Activated B cell treated with CpG ODN at 0.5 μM for 24 hours (primary cell): ENCODE results near the gene PDE9A. TPM values are rescaled to one million over a fixed set of nuclear protein-coding genes. Genes with fewer than 3 reads are reported as not detected.
"Not testable (repeated sequence)": the region's sequence is repeated elsewhere in the genome, so short reads cannot be mapped to it uniquely, and the experiment has no call there.

Source experiments
- ATAC-seq: fragments of 200-7000 bp; cut with Tn5 transposase; one replicate; pipeline ENCODE4 v1.10.0; 2021; ENCODE audit warnings: low read depth, mild to moderate bottlenecking, moderate library complexity
- CTCF ChIA-PET: fragments of 350-600 bp; sonication (Branson Sonifier 250); formaldehyde crosslinking; loops from one replicate; lab custom pipeline; 2021; ENCODE audit warnings: antibody characterized with exemption; lab: Charles Lee
- POLR2A ChIA-PET: fragments of 350-600 bp; sonication (Branson Sonifier 250); formaldehyde crosslinking; loops from one replicate; lab custom pipeline; 2021; ENCODE audit warnings: antibody characterized with exemption; lab: Charles Lee
- DNase-seq: peaks from one replicate; pipeline ENCODE4 v3.0.0; 2022
- H3K27ac Mint-ChIP-seq: one replicate; pipeline ENCODE4 v1.8.0; 2020; ENCODE audit warnings: mixed read lengths
- H3K27me3 Mint-ChIP-seq: one replicate; pipeline ENCODE4 v1.8.0; 2021; ENCODE audit warnings: mixed read lengths
- H3K36me3 Mint-ChIP-seq: one replicate; pipeline ENCODE4 v1.8.0; 2021; ENCODE audit warnings: low read depth, mixed read lengths
- H3K4me1 Mint-ChIP-seq: one replicate; pipeline ENCODE4 v1.8.0; 2021; ENCODE audit warnings: mixed read lengths
- H3K4me3 Mint-ChIP-seq: one replicate; pipeline ENCODE4 v1.8.0; 2020; ENCODE audit warnings: mild to moderate bottlenecking, mixed read lengths
- H3K9me3 Mint-ChIP-seq: one replicate; pipeline ENCODE4 v1.8.0; 2020; ENCODE audit warnings: mixed read lengths
- CTCF ChIP-seq: fragments of 200-600 bp; IDR thresholded peaks from one replicate; pipeline ENCODE4 v1.8.0; 2022; ENCODE audit warnings: antibody characterized with exemption, mild to moderate bottlenecking
- intact Hi-C: fragments of 100-400 bp; cut with micrococcal nuclease; formaldehyde crosslinking; loops from one replicate; pipeline ENCODE4 v1.15.1; 2024
- total RNA-seq: library from RNA; stranded (reverse); gene quantifications from 2 replicates; pipeline ENCODE4 v1.2.3, GENCODE V29; 2022

Gene PDE9A
- total RNA-seq, 1 donor from 2014 or later = 0.58 TPM

GRCh38 chr21:42799948-42800347 is 146.5 kb downstream of the PDE9A start:
- Mint-ChIP-seq H3K4me3 (peak overlapping the region; percentile 13), H3K4me1 (peaks cover 23% of the 10 kb centered on the region), H3K27ac (peak overlapping the region; percentile 75), H3K36me3 (no peaks in the 10 kb centered on the region), H3K27me3 (peaks cover 3% of the 10 kb centered on the region), H3K9me3 (no peaks in the 10 kb centered on the region)
- intact Hi-C loops = loop anchor here (2.0 kb wide), 1 partner anchor 15 kb away; no protein-coding TSS in a partner anchor
- ChIA-PET POLR2A (interaction anchor here (0.6 to 1.0 kb wide), 2 partner anchors 16 to 96 kb away, joined by 5 to 15 read pairs; no protein-coding TSS in a partner anchor), CTCF (no interaction called here)
- peak; percentile 44 for DNase-seq
- peak; percentile 97 for ATAC-seq
- no peak for TF ChIP-seq CTCF

DNA sequence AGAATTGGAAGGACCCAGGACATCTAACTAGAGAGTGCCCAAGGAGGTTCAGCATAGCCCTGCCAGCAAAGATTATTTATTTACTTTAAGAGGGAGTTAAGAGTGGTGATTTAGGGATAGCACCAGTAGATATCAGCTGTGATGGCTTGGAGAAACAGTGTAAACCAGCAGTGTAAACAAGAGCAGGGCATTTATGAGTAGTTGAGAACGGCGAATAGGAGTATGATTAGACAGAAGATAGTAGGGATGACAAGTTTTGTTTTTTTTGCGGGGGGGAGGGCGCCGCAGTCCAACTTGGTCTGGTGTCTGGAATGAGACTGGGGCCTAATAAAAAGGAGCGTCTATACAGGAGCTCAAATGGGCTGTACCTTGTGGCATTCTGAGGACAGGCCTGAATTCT is 148.2 kb downstream of the PDE9A start:
- H3K27ac Mint-ChIP-seq, H3K36me3 Mint-ChIP-seq, POLR2A ChIA-PET, H3K9me3 Mint-ChIP-seq, CTCF ChIA-PET, DNase-seq, H3K27me3 Mint-ChIP-seq, ATAC-seq, H3K4me3 Mint-ChIP-seq: not testable (repeated sequence)
- intact Hi-C loops = loop anchor here (2.0 kb wide), 1 partner anchor 17 kb away; no protein-coding TSS in a partner anchor
- peaks cover 23% of the 10 kb centered on the region for H3K4me1 Mint-ChIP-seq

- H3K27me3 Mint-ChIP-seq = peaks cover 6% of the 10 kb centered on the region
- ChIA-PET CTCF (no interaction called here), POLR2A (interaction anchor here (0.8 kb wide), 1 partner anchor 23 kb away, joined by 3 read pairs; no protein-coding TSS in a partner anchor)
- H3K4me3 Mint-ChIP-seq = no peak overlapping the region
- ATAC-seq = no peak
- no peaks in the 10 kb centered on the region for H3K4me1 Mint-ChIP-seq
- no peak for TF ChIP-seq CTCF
- DNase-seq = no peak
- no peak overlapping the region for H3K27ac Mint-ChIP-seq
- no peaks in the 10 kb centered on the region for H3K36me3 Mint-ChIP-seq
- H3K9me3 Mint-ChIP-seq = no peaks in the 10 kb centered on the region
- intact Hi-C loops = no loop called here
Measured at GRCh38 chr21:42806509-42807140, 153.2 kb downstream of the PDE9A start.

- H3K9me3 Mint-ChIP-seq, H3K27ac Mint-ChIP-seq, H3K4me1 Mint-ChIP-seq, ATAC-seq, H3K4me3 Mint-ChIP-seq, H3K36me3 Mint-ChIP-seq, CTCF ChIA-PET, H3K27me3 Mint-ChIP-seq, intact Hi-C loops, DNase-seq: not testable (repeated sequence)
- POLR2A ChIA-PET = interaction anchor here (0.8 kb wide), 1 partner anchor 24 kb away, joined by 3 read pairs; no protein-coding TSS in a partner anchor
Measured at GRCh38 chr21:42807293-42807895, 154.0 kb downstream of the PDE9A start.

- CTCF ChIA-PET = no interaction called here
- no peaks in the 10 kb centered on the region for H3K9me3 Mint-ChIP-seq
- H3K27ac Mint-ChIP-seq = no peak overlapping the region
- H3K4me1 Mint-ChIP-seq = no peaks in the 10 kb centered on the region
- no peaks in the 10 kb centered on the region for H3K36me3 Mint-ChIP-seq
- H3K4me3 Mint-ChIP-seq = no peak overlapping the region
- TF ChIP-seq CTCF = no peak
- POLR2A ChIA-PET = no interaction called here
- DNase-seq (no peak), ATAC-seq (no peak)
- intact Hi-C loops = no loop called here
- H3K27me3 Mint-ChIP-seq = peaks cover 6% of the 10 kb centered on the region
Measured at GRCh38 chr21:42807938-42808613, 154.7 kb downstream of the PDE9A start.

GRCh38 chr21:42809171-42809570 is 155.8 kb downstream of the PDE9A start:
- no peaks in the 10 kb centered on the region for H3K9me3 Mint-ChIP-seq
- no peak for TF ChIP-seq CTCF
- ChIA-PET POLR2A (no interaction called here), CTCF (no interaction called here)
- H3K27me3 Mint-ChIP-seq = peaks cover 6% of the 10 kb centered on the region
- H3K4me3 Mint-ChIP-seq = no peak overlapping the region
- ATAC-seq (no peak), DNase-seq (no peak)
- intact Hi-C loops = no loop called here
- no peak overlapping the region for H3K27ac Mint-ChIP-seq
- H3K36me3 Mint-ChIP-seq = no peaks in the 10 kb centered on the region
- no peaks in the 10 kb centered on the region for H3K4me1 Mint-ChIP-seq
